ENCODE measurements around the gene PALS2.

Gene PALS2

GRCh38 chr7:24572997-24573553 lies at the start of gene PALS2:
Gene PALS2, plus strand, starts transcription at chr7:24573452. Its CDS starts 50,216 bp downstream, at chr7:24623668.
- DNase-seq (ENCODE audit: low read depth) = peak; percentile 65

- DNase-seq (ENCODE audit: low read depth) = no peak
Measured at GRCh38 chr7:24531255-24531654, 42.0 kb upstream of the PALS2 start.

GRCh38 chr7:24536682-24537081 lies 36.6 kb upstream of the PALS2 start:
- DNase-seq (ENCODE audit: low read depth) = no peak

GRCh38 chr7:24540956-24541355 lies 32.3 kb upstream of the PALS2 start:
- no peak for DNase-seq (ENCODE audit: low read depth)

GRCh38 chr7:24545215-24545614 lies 28.0 kb upstream of the PALS2 start:
- DNase-seq (ENCODE audit: low read depth) = no peak

- DNase-seq (ENCODE audit: low read depth) = no peak
Measured at GRCh38 chr7:24548390-24548789, 24.9 kb upstream of the PALS2 start.

- DNase-seq (ENCODE audit: low read depth) = no peak
Measured at GRCh38 chr7:24549991-24550390, 23.3 kb upstream of the PALS2 start.

GRCh38 chr7:24555184-24555583 lies 18.1 kb upstream of the PALS2 start:
- no peak for DNase-seq (ENCODE audit: low read depth)

GRCh38 chr7:24555719-24556118 lies 17.5 kb upstream of the PALS2 start:
- DNase-seq (ENCODE audit: low read depth) = no peak

GRCh38 chr7:24560772-24561171 lies 12.5 kb upstream of the PALS2 start:
- DNase-seq (ENCODE audit: low read depth) = no peak

GRCh38 chr7:24566274-24566673 lies 7.0 kb upstream of the PALS2 start:
- DNase-seq (ENCODE audit: low read depth) = no peak

GRCh38 chr7:24570983-24571382 lies 2.3 kb upstream of the PALS2 start:
- DNase-seq (ENCODE audit: low read depth) = no peak

GRCh38 chr7:24572016-24572392 lies 1.2 kb upstream of the PALS2 start:
- DNase-seq (ENCODE audit: low read depth) = no peak

- DNase-seq (ENCODE audit: low read depth) = peak; percentile 11
Measured at GRCh38 chr7:24572393-24572996, 757 bp upstream of the PALS2 start.

GRCh38 chr7:24573554-24574338 lies 494 bp downstream of the PALS2 start:
- peak; percentile 30 for DNase-seq (ENCODE audit: low read depth)

- no peak for DNase-seq (ENCODE audit: low read depth)
Measured at GRCh38 chr7:24574386-24574785, 1.1 kb downstream of the PALS2 start.

GRCh38 chr7:24574950-24575349 lies 1.7 kb downstream of the PALS2 start:
- no peak for DNase-seq (ENCODE audit: low read depth)

GRCh38 chr7:24576171-24577025 lies 3.1 kb downstream of the PALS2 start:
- DNase-seq (ENCODE audit: low read depth) = no peak

- no peak for DNase-seq (ENCODE audit: low read depth)
Measured at GRCh38 chr7:24578052-24578451, 4.8 kb downstream of the PALS2 start.

- no peak for DNase-seq (ENCODE audit: low read depth)
Measured at GRCh38 chr7:24580283-24580946, 7.2 kb downstream of the PALS2 start.

- DNase-seq (ENCODE audit: low read depth) = no peak
Measured at GRCh38 chr7:24582166-24582565, 8.9 kb downstream of the PALS2 start.

- no peak for DNase-seq (ENCODE audit: low read depth)
Measured at GRCh38 chr7:24587853-24588252, 14.6 kb downstream of the PALS2 start.
